OCI-LY1 (cell line): Measurements from ENCODE around the gene TMEM229A.

ENCODE experiments used
- CTCF ChIP-seq: fragments of 200-600 bp; sonication (generic), shearing (Covaris generic); IDR thresholded peaks from 2 replicates; pipeline ENCODE4 v1.5.1; 2017; ENCODE audit warnings: mild to moderate bottlenecking, antibody characterized with exemption, low read length, moderate library complexity, mixed read lengths
- EZH2 ChIP-seq: fragments of 200-600 bp; sonication (generic), shearing (Covaris generic); IDR thresholded peaks from 2 replicates; pipeline ENCODE4 v1.8.0; 2017; ENCODE audit warnings: borderline replicate concordance, mixed run types, mild to moderate bottlenecking, antibody characterized with exemption, low read length, moderate library complexity, mixed read lengths

- TF ChIP-seq CTCF (no peak), EZH2 (no peak)
Observed at GRCh38 chr7:124013306-124013705, 19.6 kb downstream of the TMEM229A start.
